Mucosa of descending colon (tissue), 3 donors: ENCODE results near the gene TACC2. TPM values are rescaled to one million over a fixed set of nuclear protein-coding genes. Genes with fewer than 3 reads are reported as not detected.

Experiments used
- ATAC-seq: fragments of 200-7000 bp; cut with Tn5 transposase; one replicate; pipeline ENCODE4 v1.9.1; 2020; ENCODE audit warnings: mild to moderate bottlenecking, moderate library complexity
- DNase-seq, 3 donors: peaks; one replicate each; pipeline ENCODE4 v3.0.0-alpha.2; 2020
- H3K36me3 ChIP-seq: fragments of 200-600 bp; one replicate; pipeline ENCODE4 v1.8.0; 2021; ENCODE audit warnings: low read depth, mild to moderate bottlenecking
- H3K4me1 ChIP-seq: fragments of 200-600 bp; one replicate; pipeline ENCODE4 v1.8.0; 2021; ENCODE audit warnings: low read depth, mild to moderate bottlenecking
- H3K4me3 ChIP-seq: fragments of 200-600 bp; one replicate; pipeline ENCODE4 v1.8.0; 2021; ENCODE audit warnings: mild to moderate bottlenecking
- H3K9me3 ChIP-seq: fragments of 200-600 bp; one replicate; pipeline ENCODE4 v1.8.0; 2021; ENCODE audit warnings: mild to moderate bottlenecking
- CTCF ChIP-seq: fragments of 200-600 bp; IDR thresholded peaks from one replicate; pipeline ENCODE4 v1.8.0; 2022; ENCODE audit warnings: antibody characterized with exemption, mild to moderate bottlenecking
- intact Hi-C, 2 donors: fragments of 100-400 bp; cut with DNase I in 1 of 2; cut with micrococcal nuclease in 1 of 2; formaldehyde crosslinking; loops; one replicate each; pipeline versions ENCODE4 v1.11.0 to v1.11.1; 2022; cut with DNase I, micrococcal nuclease
- total RNA-seq, 3 donors: library from RNA; stranded (reverse); fragmentation: NEBNext Ultra II Directional in 2 of 3; extraction: Animal tissue kit (Norgen Biotek cat#: 25700) in 2 of 3; gene quantifications; one replicate each; pipeline versions ENCODE4 v1.2.1 to v1.2.4, GENCODE V29; 2021 to 2023
- donor health status: DM: no; HTN: no; CAD: no; lungs with moderate emphysema.
- donor health status: DM: no; HTN: no; CAD: no.
- donor health status: DM: no; HTN: yes; CAD: no.

The TACC2 gene
- total RNA-seq, 3 donors from 2014 or later: 97.5 to 170 (median 133) TPM

GRCh38 chr10:122288262-122288661 is 299.3 kb downstream of the TACC2 start:
- ATAC-seq (no peak), DNase-seq (no peak)
- no peak for TF ChIP-seq CTCF
- no peaks in the 10 kb centered on the region for H3K9me3 ChIP-seq
- no peaks in the 10 kb centered on the region for H3K36me3 ChIP-seq
- intact Hi-C loops: no loop called here
- no peak overlapping the region for H3K4me3 ChIP-seq
- H3K4me1 ChIP-seq: no peaks in the 10 kb centered on the region

- TF ChIP-seq CTCF: no peak
- Histone ChIP-seq H3K36me3 (no peaks in the 10 kb centered on the region), H3K4me3 (no peak overlapping the region), H3K9me3 (no peaks in the 10 kb centered on the region), H3K4me1 (peaks cover 2% of the 10 kb centered on the region)
- intact Hi-C loops: no loop called here
- no peak for ATAC-seq
- no peak for DNase-seq
These were observed 300.0 kb downstream of the TACC2 start for GRCh38 chr10:122288917-122289316.

- Histone ChIP-seq H3K4me3 (no peak overlapping the region), H3K9me3 (no peaks in the 10 kb centered on the region), H3K4me1 (peaks cover 6% of the 10 kb centered on the region), H3K36me3 (no peaks in the 10 kb centered on the region)
- no peak for TF ChIP-seq CTCF
- no peak for DNase-seq
- intact Hi-C loops: no loop called here
- ATAC-seq: no peak
These were observed 301.4 kb downstream of the TACC2 start for GRCh38 chr10:122290334-122290733.

GRCh38 chr10:122290833-122291532 is 302.0 kb downstream of the TACC2 start:
- ATAC-seq: no peak
- intact Hi-C loops: no loop called here
- Histone ChIP-seq H3K4me3 (no peak overlapping the region), H3K36me3 (no peaks in the 10 kb centered on the region), H3K4me1 (peaks cover 6% of the 10 kb centered on the region), H3K9me3 (no peaks in the 10 kb centered on the region)
- DNase-seq: no peak
- TF ChIP-seq CTCF: no peak

- H3K9me3 ChIP-seq: no peaks in the 10 kb centered on the region
- intact Hi-C loops: no loop called here
- no peak for ATAC-seq
- no peaks in the 10 kb centered on the region for H3K36me3 ChIP-seq
- no peak for TF ChIP-seq CTCF
- no peak for DNase-seq
- H3K4me1 ChIP-seq: peaks cover 6% of the 10 kb centered on the region
- H3K4me3 ChIP-seq: no peak overlapping the region
These were observed 302.8 kb downstream of the TACC2 start for GRCh38 chr10:122291739-122292138.

GRCh38 chr10:122292376-122292775 is 303.4 kb downstream of the TACC2 start:
- intact Hi-C loops: no loop called here
- ATAC-seq: no peak
- Histone ChIP-seq H3K4me1 (peaks cover 6% of the 10 kb centered on the region), H3K4me3 (no peak overlapping the region), H3K36me3 (no peaks in the 10 kb centered on the region), H3K9me3 (no peaks in the 10 kb centered on the region)
- no peak for TF ChIP-seq CTCF
- DNase-seq: no peak
